ENCODE measurements around the gene GVQW3. TPM values are rescaled to one million over a fixed set of nuclear protein-coding genes. Genes with fewer than 3 reads are reported as not detected.

GVQW3 gene
- 17.6 TPM for polyA plus RNA-seq (2013, experiment 1 of 4)
- polyA plus RNA-seq (2013, experiment 2 of 4): 18.6 TPM
- 11.5 TPM for polyA plus RNA-seq (2013, experiment 3 of 4)
- polyA plus RNA-seq (2013, experiment 4 of 4): 13.3 TPM

DNA sequence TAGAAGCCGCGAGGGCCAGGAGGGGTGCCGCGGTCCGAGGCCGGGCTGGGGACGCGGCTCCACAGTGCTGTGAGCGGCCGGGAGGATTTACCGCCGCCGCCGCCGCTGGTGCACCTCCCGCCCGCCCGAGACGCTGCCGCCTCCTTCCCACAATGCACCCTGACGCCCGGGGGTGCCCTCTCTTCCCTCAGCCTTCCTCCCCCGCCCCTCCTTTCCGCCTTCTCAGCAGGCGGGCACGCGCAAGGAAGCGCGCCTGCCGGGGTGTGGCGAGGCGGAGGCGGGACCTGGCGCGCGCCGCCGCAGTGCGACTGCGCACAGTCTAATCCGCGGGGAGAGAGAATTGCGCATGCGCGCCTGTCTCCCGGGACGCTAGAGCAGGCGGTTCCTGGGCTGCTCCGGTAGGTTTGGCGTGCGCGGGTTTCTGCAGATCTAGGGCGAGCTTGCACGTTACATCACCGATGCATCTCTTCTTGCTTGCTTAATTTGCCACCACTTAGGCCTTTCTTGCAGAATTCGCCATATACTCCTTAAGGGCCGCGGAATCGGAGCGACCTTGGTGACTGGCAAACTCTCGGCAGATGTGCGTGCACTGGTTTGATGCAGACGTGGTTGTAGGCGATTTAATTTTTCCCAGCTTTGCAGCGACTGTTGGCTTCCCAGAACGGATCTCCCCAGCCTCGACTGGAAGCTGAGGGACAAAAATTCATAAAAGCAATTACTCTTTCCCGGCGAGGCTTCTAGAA lies at the start of gene GVQW3, which contains the start of gene THAP12:
TSS of gene GVQW3 (plus strand) at position 347 of the 743 bp plus-strand sequence. CDS start 506 bp downstream, outside the sequence.
TSS of gene THAP12 (minus strand) at position 156 of the 743 bp plus-strand sequence. CDS start 296 bp downstream, outside the sequence.
- Histone ChIP-seq H3K4me1 (ENCODE audit: control insufficient read depth, insufficient read depth, low read length) (peaks cover 25% of the 10 kb centered on the region), H3K36me3 (ENCODE audit: control insufficient read depth, insufficient read depth, low read length) (no peaks in the 10 kb centered on the region), H3K27ac (ENCODE audit: insufficient read depth, low read depth, low read length, poor library complexity, severe bottlenecking) (no peak within 1 kb of the TSS), H3K9me3 (ENCODE audit: control insufficient read depth, low read length) (no peaks in the 10 kb centered on the region), H3K4me3 (ENCODE audit: insufficient read depth, low read depth, low read length) (peak within 1 kb of the TSS; percentile 81), H3K27me3 (ENCODE audit: control insufficient read depth, insufficient read depth, low read length, poor library complexity, severe bottlenecking) (no peaks in the 10 kb centered on the region)
- 1% methylated on average over 69 of the region's 69 CpGs for WGBS, 2 experiments

DNA sequence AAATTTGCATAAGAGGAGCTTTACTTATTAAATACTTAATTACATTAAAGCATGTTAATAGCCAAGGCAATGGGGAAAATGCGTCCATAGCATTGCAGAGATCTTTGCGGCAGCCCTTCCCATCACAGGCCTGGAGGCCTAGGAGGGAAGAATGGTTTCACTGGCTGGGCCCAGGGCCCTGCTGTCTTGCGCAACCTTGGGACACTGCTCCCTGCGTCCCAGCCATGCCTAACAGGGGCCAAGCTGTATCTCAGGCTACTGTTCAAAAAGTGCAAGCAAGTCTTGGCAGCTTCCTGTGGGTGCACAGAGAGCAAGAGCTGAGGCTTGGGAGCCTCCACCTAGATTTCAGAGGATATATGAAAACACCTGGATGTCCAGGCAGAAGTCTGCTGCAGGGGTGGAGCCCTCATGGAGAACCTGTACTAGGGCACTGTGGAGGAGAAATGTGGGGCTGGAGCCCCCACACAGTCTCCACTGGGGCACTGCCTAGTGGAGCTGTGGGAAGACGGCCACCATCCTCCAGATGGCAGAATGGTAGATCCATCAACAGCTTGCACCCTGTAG lies 46.2 kb upstream of the GVQW3 start:
- no peaks in the 10 kb centered on the region for H3K27me3 ChIP-seq (ENCODE audit: control insufficient read depth, insufficient read depth, low read length, poor library complexity, severe bottlenecking)
- WGBS, 2 experiments: 95 to 97% methylated on average over 5 of the region's 5 CpGs
- H3K9me3 ChIP-seq (ENCODE audit: control insufficient read depth, low read length): peaks cover 7% of the 10 kb centered on the region
- peaks cover 3% of the 10 kb centered on the region for H3K4me1 ChIP-seq (ENCODE audit: control insufficient read depth, insufficient read depth, low read length)
- no peak overlapping the region for H3K4me3 ChIP-seq (ENCODE audit: insufficient read depth, low read depth, low read length)
- H3K36me3 ChIP-seq (ENCODE audit: control insufficient read depth, insufficient read depth, low read length): no peaks in the 10 kb centered on the region
- H3K27ac ChIP-seq (ENCODE audit: insufficient read depth, low read depth, low read length, poor library complexity, severe bottlenecking): no peak overlapping the region

DNA sequence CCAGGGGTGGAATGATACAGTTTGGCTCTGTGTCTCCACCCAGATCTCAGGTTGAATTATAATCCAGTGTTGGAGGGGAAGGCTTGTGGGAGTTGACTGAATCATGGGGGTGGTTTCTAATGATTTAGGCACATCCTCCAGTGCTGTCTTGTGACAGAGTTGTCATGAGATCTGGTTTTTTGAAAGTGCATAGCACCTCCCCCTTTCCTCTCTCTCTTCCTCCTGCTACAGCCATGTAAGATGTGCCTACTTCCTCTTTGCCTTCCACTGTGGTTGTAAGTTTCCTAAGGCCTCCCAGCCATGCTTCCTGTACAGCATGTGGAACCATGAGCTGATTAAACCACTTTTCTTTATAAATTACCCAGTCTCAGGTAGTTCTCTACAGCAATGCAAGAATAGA lies 45.3 kb upstream of the GVQW3 start:
- Histone ChIP-seq H3K9me3 (ENCODE audit: control insufficient read depth, low read length) (peaks cover 7% of the 10 kb centered on the region), H3K27ac (ENCODE audit: insufficient read depth, low read depth, low read length, poor library complexity, severe bottlenecking) (no peak overlapping the region), H3K4me1 (ENCODE audit: control insufficient read depth, insufficient read depth, low read length) (no peaks in the 10 kb centered on the region), H3K4me3 (ENCODE audit: insufficient read depth, low read depth, low read length) (no peak overlapping the region), H3K36me3 (ENCODE audit: control insufficient read depth, insufficient read depth, low read length) (no peaks in the 10 kb centered on the region), H3K27me3 (ENCODE audit: control insufficient read depth, insufficient read depth, low read length, poor library complexity, severe bottlenecking) (no peaks in the 10 kb centered on the region)

DNA sequence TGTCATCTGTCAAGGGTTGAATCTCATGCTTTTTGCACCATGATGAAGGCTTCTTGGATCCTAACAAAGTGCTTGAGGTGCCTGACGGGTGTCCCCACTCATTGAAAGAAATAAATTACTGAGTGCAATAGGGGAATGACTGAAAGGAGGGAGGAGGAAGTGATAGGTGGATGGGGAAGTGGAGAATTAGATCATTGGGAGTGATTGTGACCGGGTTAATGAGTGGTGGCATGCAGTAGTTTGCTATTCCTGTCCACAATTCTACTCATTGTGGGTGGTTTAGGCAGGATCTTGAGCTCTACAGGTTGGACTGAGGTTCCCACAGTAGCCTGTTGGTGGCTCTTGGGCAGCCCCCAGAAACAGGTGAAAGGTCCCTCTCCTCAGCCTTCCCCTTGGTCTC lies 44.5 kb upstream of the GVQW3 start:
- Histone ChIP-seq H3K4me3 (ENCODE audit: insufficient read depth, low read depth, low read length) (no peak overlapping the region), H3K4me1 (ENCODE audit: control insufficient read depth, insufficient read depth, low read length) (no peaks in the 10 kb centered on the region), H3K27ac (ENCODE audit: insufficient read depth, low read depth, low read length, poor library complexity, severe bottlenecking) (no peak overlapping the region), H3K9me3 (ENCODE audit: control insufficient read depth, low read length) (peaks cover 7% of the 10 kb centered on the region), H3K36me3 (ENCODE audit: control insufficient read depth, insufficient read depth, low read length) (no peaks in the 10 kb centered on the region), H3K27me3 (ENCODE audit: control insufficient read depth, insufficient read depth, low read length, poor library complexity, severe bottlenecking) (no peaks in the 10 kb centered on the region)
- WGBS, 2 experiments: 89 to 92% methylated on average over 2 of the region's 2 CpGs

DNA sequence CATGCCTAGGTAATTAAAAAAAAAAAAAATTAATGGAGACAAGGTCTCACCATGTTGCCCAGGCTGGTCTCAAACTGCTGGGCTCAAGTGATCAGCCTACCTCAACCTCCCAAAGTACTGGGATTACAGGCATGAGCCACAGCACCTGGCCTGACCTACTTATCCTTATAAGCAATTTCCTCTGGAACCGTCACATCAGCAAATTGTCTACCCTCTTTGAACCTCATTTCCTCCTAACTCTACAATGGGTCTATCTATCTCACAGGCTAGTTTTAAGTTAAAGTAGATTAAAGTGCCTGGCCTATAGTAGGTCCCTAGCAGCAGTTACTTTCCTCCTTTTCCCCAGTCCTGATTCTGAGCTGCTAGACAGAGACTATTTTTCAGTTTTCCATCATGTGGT lies 43.7 kb upstream of the GVQW3 start:
- Histone ChIP-seq H3K4me1 (ENCODE audit: control insufficient read depth, insufficient read depth, low read length) (no peaks in the 10 kb centered on the region), H3K4me3 (ENCODE audit: insufficient read depth, low read depth, low read length) (no peak overlapping the region), H3K9me3 (ENCODE audit: control insufficient read depth, low read length) (peaks cover 7% of the 10 kb centered on the region), H3K36me3 (ENCODE audit: control insufficient read depth, insufficient read depth, low read length) (no peaks in the 10 kb centered on the region), H3K27ac (ENCODE audit: insufficient read depth, low read depth, low read length, poor library complexity, severe bottlenecking) (no peak overlapping the region), H3K27me3 (ENCODE audit: control insufficient read depth, insufficient read depth, low read length, poor library complexity, severe bottlenecking) (no peaks in the 10 kb centered on the region)
- WGBS, 2 experiments: 100% methylated on average over 1 of the region's 1 CpG

DNA sequence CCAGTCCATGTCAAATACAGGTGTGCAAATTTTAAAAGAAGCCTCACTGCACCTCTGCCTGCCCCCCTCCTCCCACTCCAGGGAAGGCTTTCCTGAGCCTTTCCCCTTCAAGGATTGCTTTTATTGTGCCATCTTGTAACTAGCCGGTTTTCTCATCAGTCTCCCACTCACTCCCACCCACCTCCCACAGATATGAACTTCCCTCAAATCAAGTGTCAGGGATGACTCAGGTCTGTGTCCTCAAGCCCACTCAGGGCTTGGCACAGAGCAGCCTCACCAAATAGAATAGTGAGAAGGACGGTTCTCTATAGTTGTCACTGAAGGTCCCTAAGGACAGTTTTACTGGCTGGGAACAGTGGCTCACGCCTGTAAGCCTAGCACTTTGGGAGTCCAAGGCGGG lies 43.2 kb upstream of the GVQW3 start:
- Histone ChIP-seq H3K9me3 (ENCODE audit: control insufficient read depth, low read length) (peaks cover 7% of the 10 kb centered on the region), H3K36me3 (ENCODE audit: control insufficient read depth, insufficient read depth, low read length) (no peaks in the 10 kb centered on the region), H3K4me1 (ENCODE audit: control insufficient read depth, insufficient read depth, low read length) (no peaks in the 10 kb centered on the region), H3K4me3 (ENCODE audit: insufficient read depth, low read depth, low read length) (no peak overlapping the region), H3K27me3 (ENCODE audit: control insufficient read depth, insufficient read depth, low read length, poor library complexity, severe bottlenecking) (no peaks in the 10 kb centered on the region), H3K27ac (ENCODE audit: insufficient read depth, low read depth, low read length, poor library complexity, severe bottlenecking) (no peak overlapping the region)
- WGBS, 2 experiments: 87 to 92% methylated on average over 4 of the region's 4 CpGs

DNA sequence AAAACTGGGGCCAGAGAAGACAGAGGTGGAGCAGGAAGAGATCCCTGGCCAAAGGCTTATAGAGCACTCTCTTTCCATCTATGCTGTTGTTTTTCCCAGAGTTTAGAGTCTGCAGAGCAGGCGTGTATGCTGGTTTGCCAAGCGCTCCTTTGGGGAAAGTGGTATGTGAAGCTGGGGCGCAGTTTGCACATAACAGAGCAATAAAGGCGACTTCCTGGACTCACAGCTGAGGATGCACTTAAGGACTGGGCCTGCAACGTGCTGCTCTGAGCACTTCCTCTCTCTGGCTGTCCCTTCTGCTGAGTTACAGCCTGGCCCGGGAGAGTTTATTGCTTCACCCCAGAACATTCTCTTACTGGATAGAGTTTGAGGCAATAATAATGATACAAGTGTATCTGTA lies 41.9 kb upstream of the GVQW3 start:
- 84 to 90% methylated on average over 5 to 6 of the region's 6 CpGs for WGBS, 2 experiments
- no peaks in the 10 kb centered on the region for H3K27me3 ChIP-seq (ENCODE audit: control insufficient read depth, insufficient read depth, low read length, poor library complexity, severe bottlenecking)
- no peak overlapping the region for H3K4me3 ChIP-seq (ENCODE audit: insufficient read depth, low read depth, low read length)
- no peaks in the 10 kb centered on the region for H3K36me3 ChIP-seq (ENCODE audit: control insufficient read depth, insufficient read depth, low read length)
- no peak overlapping the region for H3K27ac ChIP-seq (ENCODE audit: insufficient read depth, low read depth, low read length, poor library complexity, severe bottlenecking)
- H3K9me3 ChIP-seq (ENCODE audit: control insufficient read depth, low read length): peaks cover 7% of the 10 kb centered on the region
- no peaks in the 10 kb centered on the region for H3K4me1 ChIP-seq (ENCODE audit: control insufficient read depth, insufficient read depth, low read length)

DNA sequence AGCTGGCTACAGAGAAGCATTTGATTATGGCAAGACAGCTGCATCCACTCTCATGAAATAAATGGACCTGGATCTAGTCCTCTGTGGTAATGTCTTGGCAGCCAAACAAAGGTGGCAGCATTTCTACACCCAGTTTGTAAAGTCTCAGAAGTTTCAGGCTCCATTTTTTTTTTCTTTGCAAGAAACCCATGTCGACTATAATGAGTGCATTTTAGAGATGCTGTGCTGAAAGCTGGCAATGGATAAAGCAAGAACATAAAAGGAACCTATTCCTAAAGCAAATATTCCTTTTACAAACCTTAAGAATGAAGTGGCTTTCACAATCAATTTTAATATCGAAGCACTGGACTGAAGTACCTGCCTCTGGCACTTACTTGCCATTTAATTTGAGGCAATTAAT lies 33.7 kb upstream of the GVQW3 start:
- Histone ChIP-seq H3K4me3 (ENCODE audit: insufficient read depth, low read depth, low read length) (no peak overlapping the region), H3K9me3 (ENCODE audit: control insufficient read depth, low read length) (no peaks in the 10 kb centered on the region), H3K27me3 (ENCODE audit: control insufficient read depth, insufficient read depth, low read length, poor library complexity, severe bottlenecking) (no peaks in the 10 kb centered on the region), H3K4me1 (ENCODE audit: control insufficient read depth, insufficient read depth, low read length) (no peaks in the 10 kb centered on the region), H3K27ac (ENCODE audit: insufficient read depth, low read depth, low read length, poor library complexity, severe bottlenecking) (no peak overlapping the region), H3K36me3 (ENCODE audit: control insufficient read depth, insufficient read depth, low read length) (no peaks in the 10 kb centered on the region)
- 86 to 95% methylated on average over 1 to 2 of the region's 2 CpGs for WGBS, 2 experiments

DNA sequence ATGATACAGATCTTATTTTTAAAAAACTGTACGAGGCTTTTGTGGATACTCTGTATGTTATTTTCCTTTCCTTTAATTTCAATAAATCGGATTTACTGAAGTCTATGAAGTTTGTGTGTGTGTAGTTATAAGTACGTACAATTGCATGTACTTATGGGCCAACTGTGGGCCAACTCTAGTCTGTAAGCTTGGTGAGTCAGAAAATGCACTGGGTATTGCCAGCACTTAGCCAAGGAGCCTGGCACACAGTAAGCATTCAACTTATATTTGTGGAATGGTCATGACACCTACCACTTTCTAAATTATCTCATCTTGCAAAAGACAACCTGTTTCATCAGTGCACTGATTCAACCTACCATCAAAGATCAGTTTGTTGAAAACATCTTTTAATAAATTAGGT lies 32.8 kb upstream of the GVQW3 start:
- H3K27ac ChIP-seq (ENCODE audit: insufficient read depth, low read depth, low read length, poor library complexity, severe bottlenecking): no peak overlapping the region
- H3K4me3 ChIP-seq (ENCODE audit: insufficient read depth, low read depth, low read length): no peak overlapping the region
- H3K4me1 ChIP-seq (ENCODE audit: control insufficient read depth, insufficient read depth, low read length): no peaks in the 10 kb centered on the region
- no peaks in the 10 kb centered on the region for H3K36me3 ChIP-seq (ENCODE audit: control insufficient read depth, insufficient read depth, low read length)
- 96% methylated on average over 3 of the region's 3 CpGs for WGBS, 2 experiments
- no peaks in the 10 kb centered on the region for H3K9me3 ChIP-seq (ENCODE audit: control insufficient read depth, low read length)
- H3K27me3 ChIP-seq (ENCODE audit: control insufficient read depth, insufficient read depth, low read length, poor library complexity, severe bottlenecking): no peaks in the 10 kb centered on the region

DNA sequence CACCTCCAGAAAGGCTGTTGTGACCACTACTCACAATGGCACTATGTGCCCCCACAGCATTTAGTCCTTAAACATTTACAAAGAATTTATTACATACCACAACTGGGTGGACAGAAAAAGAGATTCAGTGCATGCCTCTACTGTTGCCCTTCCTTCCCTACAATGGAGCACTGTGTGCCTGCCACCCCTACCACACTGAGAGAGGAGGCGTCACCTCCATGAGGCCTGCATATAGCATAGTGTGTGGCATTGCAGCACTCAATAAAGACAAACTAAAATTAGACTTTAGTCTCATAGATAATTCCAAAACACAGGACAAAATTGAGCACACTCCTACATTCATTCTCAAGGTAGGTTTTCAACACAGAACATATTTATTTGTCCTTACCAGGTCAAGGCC lies 26.0 kb upstream of the GVQW3 start:
- no peaks in the 10 kb centered on the region for H3K9me3 ChIP-seq (ENCODE audit: control insufficient read depth, low read length)
- no peaks in the 10 kb centered on the region for H3K27me3 ChIP-seq (ENCODE audit: control insufficient read depth, insufficient read depth, low read length, poor library complexity, severe bottlenecking)
- 91 to 100% methylated on average over 1 of the region's 1 CpG for WGBS, 2 experiments
- no peak overlapping the region for H3K27ac ChIP-seq (ENCODE audit: insufficient read depth, low read depth, low read length, poor library complexity, severe bottlenecking)
- peaks cover 21% of the 10 kb centered on the region for H3K36me3 ChIP-seq (ENCODE audit: control insufficient read depth, insufficient read depth, low read length)
- H3K4me3 ChIP-seq (ENCODE audit: insufficient read depth, low read depth, low read length): no peak overlapping the region
- H3K4me1 ChIP-seq (ENCODE audit: control insufficient read depth, insufficient read depth, low read length): no peaks in the 10 kb centered on the region
